ENCODE data around the gene EFEMP1. TPM values are rescaled to one million over a fixed set of nuclear protein-coding genes. Genes with fewer than 3 reads are reported as not detected.
"Not testable (repeated sequence)": the region's sequence is repeated elsewhere in the genome, so short reads cannot be mapped to it uniquely, and the experiment has no call there.

The EFEMP1 gene
- polyA plus RNA-seq, 1 of the 3 experiments (the other 2 are of a cell fraction) = 1,015 TPM

DNA sequence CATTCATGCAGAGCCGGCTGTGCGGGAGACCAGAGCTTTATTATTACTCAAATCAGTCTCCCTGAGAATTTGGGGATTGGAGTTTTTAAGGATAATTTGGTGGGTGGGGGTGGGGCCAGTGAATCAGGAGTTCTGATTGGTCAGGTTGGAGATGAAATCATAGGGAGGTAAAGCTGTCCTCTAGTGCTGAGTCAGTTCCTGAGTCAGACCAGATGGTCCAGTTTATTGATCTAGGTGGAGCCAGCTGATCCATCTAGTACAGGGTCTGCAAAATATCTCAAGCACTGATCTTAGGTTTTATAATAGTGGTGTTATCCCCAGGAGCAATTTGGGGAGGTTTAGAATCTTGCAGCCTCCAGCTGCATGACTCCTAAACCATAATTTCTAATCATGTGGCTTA lies 96.2 kb downstream of the EFEMP1 start:
- H3K4me1 ChIP-seq (ENCODE audit: control insufficient read depth in 1 of 2, insufficient read depth in 2 of 2, low read depth in 1 of 2, low read length in 1 of 2); H3K36me3 ChIP-seq (replicated peaks in 1 of 2; ENCODE audit: control insufficient read depth in 1 of 2, insufficient read depth in 2 of 2, low read length in 1 of 2); H3F3A ChIP-seq (replicated peaks; ENCODE audit: insufficient read depth); H3K4me3 ChIP-seq (ENCODE audit: low read depth in 2 of 2, low read length in 1 of 2); DNase-seq; CTCF ChIA-PET; H3K9me2 ChIP-seq; H3K27ac ChIP-seq (ENCODE audit: low read depth in 2 of 2, low read length in 1 of 2); H3K9ac ChIP-seq; H2AFZ ChIP-seq (ENCODE audit: low read depth); H3K27me3 ChIP-seq (ENCODE audit: insufficient read depth); H3K79me2 ChIP-seq (ENCODE audit: insufficient read depth); H4K20me1 ChIP-seq (ENCODE audit: insufficient read depth); POLR2A ChIA-PET; H3K4me2 ChIP-seq; H3K9me3 ChIP-seq: not testable (repeated sequence)
- 92% methylated on average over 2 of the region's 2 CpGs for WGBS (ENCODE audit: low lambda C conversion rate)
- TF ChIP-seq FOSL2 (IDR thresholded peaks at IDR 0.05; ENCODE audit: borderline replicate concordance, low read depth) (peak; percentile 48; the same call in 1 of the 2 replicates), TCF12 (IDR thresholded peaks at IDR 0.05) (peak; percentile 49; the same call in 1 of the 2 replicates)

DNA sequence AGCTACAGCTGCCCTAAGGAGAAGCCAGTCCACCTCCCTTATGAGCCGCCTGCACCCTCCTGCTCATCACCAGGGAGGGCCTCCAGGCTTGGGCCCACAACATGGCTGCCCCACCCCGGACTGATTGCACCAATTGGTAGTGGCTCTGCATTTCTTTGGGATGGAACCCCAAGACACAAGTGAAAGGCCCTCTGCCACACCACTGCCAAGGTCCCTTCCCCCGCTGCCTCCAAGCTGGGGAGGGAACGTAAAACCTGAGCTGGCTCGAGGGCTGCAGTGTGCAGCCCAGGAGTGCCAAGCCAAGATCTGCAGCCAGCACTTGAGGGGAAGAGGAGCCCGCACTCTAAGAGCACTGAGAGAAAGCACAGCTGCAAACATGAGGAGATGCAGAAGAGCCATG lies 97.3 kb downstream of the EFEMP1 start:
- POLR2A ChIA-PET = no interaction called here
- CTCF ChIA-PET = no interaction called here

More for the DNA sequence above, 97.3 kb downstream of the EFEMP1 start:
- Histone ChIP-seq H3K4me3 (ENCODE audit: low read depth in 2 of 2, low read length in 1 of 2) (no peak overlapping the region), H3K9ac (no peak overlapping the region), H3K27ac (ENCODE audit: low read depth in 2 of 2, low read length in 1 of 2) (no peak overlapping the region), H3K9me2 (no peaks in the 10 kb centered on the region; the same call in 1 of the 2 replicates), H3K27me3 (ENCODE audit: insufficient read depth) (no peaks in the 10 kb centered on the region), H3K79me2 (ENCODE audit: insufficient read depth) (no peaks in the 10 kb centered on the region), H3K4me2 (no peak overlapping the region), H2AFZ (ENCODE audit: low read depth) (no peak overlapping the region), H3K4me1 (ENCODE audit: control insufficient read depth in 1 of 2, insufficient read depth in 2 of 2, low read depth in 1 of 2, low read length in 1 of 2) (no peaks in the 10 kb centered on the region), H4K20me1 (ENCODE audit: insufficient read depth) (no peaks in the 10 kb centered on the region), H3F3A (replicated peaks; ENCODE audit: insufficient read depth) (peaks cover 4% of the 10 kb centered on the region), H3K36me3 (replicated peaks in 1 of 2; ENCODE audit: control insufficient read depth in 1 of 2, insufficient read depth in 2 of 2, low read length in 1 of 2) (no peaks in the 10 kb centered on the region), H3K9me3 (no peaks in the 10 kb centered on the region)
- WGBS (ENCODE audit: low lambda C conversion rate) = 73% methylated on average over 5 of the region's 6 CpGs
- TF ChIP-seq TEAD4 (IDR thresholded peaks at IDR 0.05; ENCODE audit: borderline replicate concordance, insufficient read depth) (no peak), ELF1 (IDR thresholded peaks at IDR 0.05) (no peak), FOXJ3 (CRISPR knock-in tag; IDR thresholded peaks at IDR 0.05) (no peak), RXRA (IDR thresholded peaks at IDR 0.05; ENCODE audit: borderline replicate concordance, low read depth) (no peak), SIN3A (IDR thresholded peaks at IDR 0.05; ENCODE audit: borderline replicate concordance, low read depth, low read length) (no peak), POLR2AphosphoS5 (IDR thresholded peaks at IDR 0.05; ENCODE audit: low read depth, low read length) (no peak)
- TF ChIP-seq, protein P1, sequence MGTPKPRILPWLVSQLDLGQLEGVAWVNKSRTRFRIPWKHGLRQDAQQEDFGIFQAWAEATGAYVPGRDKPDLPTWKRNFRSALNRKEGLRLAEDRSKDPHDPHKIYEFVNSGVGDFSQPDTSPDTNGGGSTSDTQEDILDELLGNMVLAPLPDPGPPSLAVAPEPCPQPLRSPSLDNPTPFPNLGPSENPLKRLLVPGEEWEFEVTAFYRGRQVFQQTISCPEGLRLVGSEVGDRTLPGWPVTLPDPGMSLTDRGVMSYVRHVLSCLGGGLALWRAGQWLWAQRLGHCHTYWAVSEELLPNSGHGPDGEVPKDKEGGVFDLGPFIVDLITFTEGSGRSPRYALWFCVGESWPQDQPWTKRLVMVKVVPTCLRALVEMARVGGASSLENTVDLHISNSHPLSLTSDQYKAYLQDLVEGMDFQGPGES (IDR thresholded peaks at IDR 0.05; ENCODE audit: low read depth, low read length) = no peak
- TF ChIP-seq, protein P2, sequence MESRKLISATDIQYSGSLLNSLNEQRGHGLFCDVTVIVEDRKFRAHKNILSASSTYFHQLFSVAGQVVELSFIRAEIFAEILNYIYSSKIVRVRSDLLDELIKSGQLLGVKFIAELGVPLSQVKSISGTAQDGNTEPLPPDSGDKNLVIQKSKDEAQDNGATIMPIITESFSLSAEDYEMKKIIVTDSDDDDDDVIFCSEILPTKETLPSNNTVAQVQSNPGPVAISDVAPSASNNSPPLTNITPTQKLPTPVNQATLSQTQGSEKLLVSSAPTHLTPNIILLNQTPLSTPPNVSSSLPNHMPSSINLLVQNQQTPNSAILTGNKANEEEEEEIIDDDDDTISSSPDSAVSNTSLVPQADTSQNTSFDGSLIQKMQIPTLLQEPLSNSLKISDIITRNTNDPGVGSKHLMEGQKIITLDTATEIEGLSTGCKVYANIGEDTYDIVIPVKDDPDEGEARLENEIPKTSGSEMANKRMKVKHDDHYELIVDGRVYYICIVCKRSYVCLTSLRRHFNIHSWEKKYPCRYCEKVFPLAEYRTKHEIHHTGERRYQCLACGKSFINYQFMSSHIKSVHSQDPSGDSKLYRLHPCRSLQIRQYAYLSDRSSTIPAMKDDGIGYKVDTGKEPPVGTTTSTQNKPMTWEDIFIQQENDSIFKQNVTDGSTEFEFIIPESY (IDR thresholded peaks at IDR 0.05; ENCODE audit: borderline replicate concordance, low read depth) = no peak
- TF ChIP-seq, protein P3, sequence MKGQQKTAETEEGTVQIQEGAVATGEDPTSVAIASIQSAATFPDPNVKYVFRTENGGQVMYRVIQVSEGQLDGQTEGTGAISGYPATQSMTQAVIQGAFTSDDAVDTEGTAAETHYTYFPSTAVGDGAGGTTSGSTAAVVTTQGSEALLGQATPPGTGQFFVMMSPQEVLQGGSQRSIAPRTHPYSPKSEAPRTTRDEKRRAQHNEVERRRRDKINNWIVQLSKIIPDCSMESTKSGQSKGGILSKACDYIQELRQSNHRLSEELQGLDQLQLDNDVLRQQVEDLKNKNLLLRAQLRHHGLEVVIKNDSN (IDR thresholded peaks at IDR 0.05; ENCODE audit: borderline replicate concordance, low read depth) = no peak
- TF ChIP-seq, protein P4, sequence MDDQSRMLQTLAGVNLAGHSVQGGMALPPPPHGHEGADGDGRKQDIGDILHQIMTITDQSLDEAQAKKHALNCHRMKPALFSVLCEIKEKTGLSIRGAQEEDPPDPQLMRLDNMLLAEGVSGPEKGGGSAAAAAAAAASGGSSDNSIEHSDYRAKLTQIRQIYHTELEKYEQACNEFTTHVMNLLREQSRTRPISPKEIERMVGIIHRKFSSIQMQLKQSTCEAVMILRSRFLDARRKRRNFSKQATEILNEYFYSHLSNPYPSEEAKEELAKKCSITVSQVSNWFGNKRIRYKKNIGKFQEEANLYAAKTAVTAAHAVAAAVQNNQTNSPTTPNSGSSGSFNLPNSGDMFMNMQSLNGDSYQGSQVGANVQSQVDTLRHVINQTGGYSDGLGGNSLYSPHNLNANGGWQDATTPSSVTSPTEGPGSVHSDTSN (IDR thresholded peaks at IDR 0.05) = no peak
- DNase-seq = no peak

Measured in SK-N-SH (cell line).